ENCODE results near the gene CHD9. TPM values are rescaled to one million over a fixed set of nuclear protein-coding genes. Genes with fewer than 3 reads are reported as not detected.

CHD9 gene
- total RNA-seq, 4 donors from 2014 or later = 37.4 to 112 (median 64.4) TPM

DNA sequence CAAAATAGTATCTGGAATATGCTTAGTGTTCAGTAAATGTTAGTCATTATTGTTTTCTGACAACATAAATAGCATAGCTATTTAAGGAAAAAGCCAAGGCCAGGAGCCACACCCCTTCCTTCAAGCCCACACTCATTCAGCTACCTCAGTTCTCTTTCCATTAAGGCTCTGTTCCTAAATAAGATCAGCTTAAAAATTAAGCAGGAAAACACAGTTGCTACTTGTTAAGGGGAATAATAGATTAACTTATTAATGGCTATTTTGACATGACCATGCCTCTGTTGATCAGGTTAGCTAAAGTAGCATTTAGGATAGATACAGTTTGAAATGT is 158.1 kb downstream of the CHD9 start:
- in situ Hi-C loops (cut with MboI; ENCODE audit: low pct_ligation_motif_present in 1 of 4, low pct_unique_long_range_greater_than_20kb in 1 of 4, low sequenced_read_pairs in 3 of 4) = loop anchor here in 1 of 4 donors (25.0 kb wide), 1 partner anchor 151 kb away; the partner anchor contains the start of genes CHD9 and CHD9NB
- TF ChIP-seq POLR2AphosphoS5 (IDR thresholded peaks at IDR 0.05) (no peak), EP300 (IDR thresholded peaks at IDR 0.05; ENCODE audit: low read depth) (no peak)
- TF ChIP-seq, protein P1, sequence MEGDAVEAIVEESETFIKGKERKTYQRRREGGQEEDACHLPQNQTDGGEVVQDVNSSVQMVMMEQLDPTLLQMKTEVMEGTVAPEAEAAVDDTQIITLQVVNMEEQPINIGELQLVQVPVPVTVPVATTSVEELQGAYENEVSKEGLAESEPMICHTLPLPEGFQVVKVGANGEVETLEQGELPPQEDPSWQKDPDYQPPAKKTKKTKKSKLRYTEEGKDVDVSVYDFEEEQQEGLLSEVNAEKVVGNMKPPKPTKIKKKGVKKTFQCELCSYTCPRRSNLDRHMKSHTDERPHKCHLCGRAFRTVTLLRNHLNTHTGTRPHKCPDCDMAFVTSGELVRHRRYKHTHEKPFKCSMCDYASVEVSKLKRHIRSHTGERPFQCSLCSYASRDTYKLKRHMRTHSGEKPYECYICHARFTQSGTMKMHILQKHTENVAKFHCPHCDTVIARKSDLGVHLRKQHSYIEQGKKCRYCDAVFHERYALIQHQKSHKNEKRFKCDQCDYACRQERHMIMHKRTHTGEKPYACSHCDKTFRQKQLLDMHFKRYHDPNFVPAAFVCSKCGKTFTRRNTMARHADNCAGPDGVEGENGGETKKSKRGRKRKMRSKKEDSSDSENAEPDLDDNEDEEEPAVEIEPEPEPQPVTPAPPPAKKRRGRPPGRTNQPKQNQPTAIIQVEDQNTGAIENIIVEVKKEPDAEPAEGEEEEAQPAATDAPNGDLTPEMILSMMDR (IDR thresholded peaks at IDR 0.05) = no peak
- DNase-seq = no peak
- Histone ChIP-seq H3K4me1 (peaks cover 8 to 81% (median 34%) of the 10 kb centered on the region in 4 donors), H3K4me3 (no peak overlapping the region), H3K9me3 (no peaks in the 10 kb centered on the region), H3K36me3 (no peaks in the 10 kb centered on the region), H3K27me3 (no peaks in the 10 kb centered on the region), H3K27ac (no peak overlapping the region)
- intact Hi-C loops (cut with DNase I; ENCODE audit: low total_unique reads) = no loop called here

DNA sequence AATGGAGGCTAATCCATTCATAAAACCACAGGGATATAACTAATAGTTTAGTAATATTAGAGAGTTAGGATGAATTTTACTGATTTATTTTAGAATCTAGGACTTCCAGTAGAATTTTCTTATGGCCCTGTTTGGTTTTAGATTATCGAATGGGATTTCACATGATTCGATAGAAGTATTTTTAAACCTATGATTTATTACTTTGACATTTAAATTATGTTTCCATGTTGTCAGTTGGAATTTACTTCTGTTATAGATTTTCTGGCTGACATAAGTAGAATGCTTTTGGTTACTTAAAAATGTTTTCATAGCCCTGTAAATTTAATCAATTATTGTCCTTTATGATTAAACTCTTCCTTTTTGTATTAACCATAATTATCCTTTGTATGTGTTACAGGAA is 158.8 kb downstream of the CHD9 start:
- Histone ChIP-seq H3K9me3 (no peaks in the 10 kb centered on the region), H3K4me1 (peaks cover 8 to 78% (median 28%) of the 10 kb centered on the region in 4 donors), H3K36me3 (no peaks in the 10 kb centered on the region), H3K27ac (no peak overlapping the region), H3K27me3 (no peaks in the 10 kb centered on the region), H3K4me3 (no peak overlapping the region)
- no peak for TF ChIP-seq POLR2AphosphoS5 (IDR thresholded peaks at IDR 0.05)
- TF ChIP-seq POLR2A (IDR thresholded peaks at IDR 0.05) = no peak
- TF ChIP-seq, protein P1 (IDR thresholded peaks at IDR 0.05) = no peak
- TF ChIP-seq EP300 (IDR thresholded peaks at IDR 0.05; ENCODE audit: low read depth) = no peak
- WGBS, 2 donors (ENCODE audit: low coverage in 1 of 2) = 67 to 71% methylated on average over 2 of the region's 2 CpGs
- in situ Hi-C loops (cut with MboI; ENCODE audit: low pct_ligation_motif_present in 1 of 4, low pct_unique_long_range_greater_than_20kb in 1 of 4, low sequenced_read_pairs in 3 of 4) (loop anchor here in 1 of 4 donors (25.0 kb wide), 1 partner anchor 151 kb away; the partner anchor contains the start of genes CHD9 and CHD9NB), intact Hi-C loops (cut with DNase I; ENCODE audit: low total_unique reads) (no loop called here)
- DNase-seq = no peak

DNA sequence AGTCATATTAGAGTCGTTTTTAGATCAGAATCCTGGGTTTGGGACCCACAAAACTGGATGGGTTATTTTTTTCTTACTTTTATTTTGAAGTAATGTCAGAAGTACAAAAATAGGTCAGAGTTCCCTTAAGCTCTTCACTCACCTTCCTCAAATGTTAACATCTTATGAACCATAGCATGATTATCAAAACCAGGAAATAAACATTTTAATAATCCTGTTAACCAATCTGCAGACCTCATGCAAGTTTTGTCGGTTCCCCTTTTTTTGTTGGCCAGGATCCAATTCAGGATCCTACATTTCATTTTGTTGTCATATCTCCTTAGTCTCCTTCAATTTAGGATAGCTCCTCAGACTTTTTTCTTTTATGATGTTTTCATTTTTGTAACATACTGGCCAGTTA is 162.0 kb downstream of the CHD9 start:
- H3K9me3 ChIP-seq = no peaks in the 10 kb centered on the region
- no peak for DNase-seq
- no peaks in the 10 kb centered on the region for H3K36me3 ChIP-seq
- in situ Hi-C loops (cut with MboI; ENCODE audit: low pct_ligation_motif_present in 1 of 4, low pct_unique_long_range_greater_than_20kb in 1 of 4, low sequenced_read_pairs in 3 of 4) (loop anchor here in 1 of 4 donors (25.0 kb wide), 1 partner anchor 154 kb away; the partner anchor contains the start of genes CHD9 and CHD9NB), intact Hi-C loops (cut with DNase I; ENCODE audit: low total_unique reads) (no loop called here)
- H3K27ac ChIP-seq = peak overlapping the region in 1 of 4 donors; percentile 1
- H3K4me3 ChIP-seq = no peak overlapping the region
- 24 to 41% methylated on average over 2 of the region's 2 CpGs for WGBS, 2 donors (ENCODE audit: low coverage in 1 of 2)
- TF ChIP-seq POLR2AphosphoS5 (IDR thresholded peaks at IDR 0.05) (no peak), EP300 (IDR thresholded peaks at IDR 0.05; ENCODE audit: low read depth) (no peak), POLR2A (IDR thresholded peaks at IDR 0.05) (no peak)
- TF ChIP-seq, protein P1 (IDR thresholded peaks at IDR 0.05) = no peak
- no peaks in the 10 kb centered on the region for H3K27me3 ChIP-seq
- peaks cover 0 to 72% (median 34%) of the 10 kb centered on the region in 4 donors for H3K4me1 ChIP-seq

DNA sequence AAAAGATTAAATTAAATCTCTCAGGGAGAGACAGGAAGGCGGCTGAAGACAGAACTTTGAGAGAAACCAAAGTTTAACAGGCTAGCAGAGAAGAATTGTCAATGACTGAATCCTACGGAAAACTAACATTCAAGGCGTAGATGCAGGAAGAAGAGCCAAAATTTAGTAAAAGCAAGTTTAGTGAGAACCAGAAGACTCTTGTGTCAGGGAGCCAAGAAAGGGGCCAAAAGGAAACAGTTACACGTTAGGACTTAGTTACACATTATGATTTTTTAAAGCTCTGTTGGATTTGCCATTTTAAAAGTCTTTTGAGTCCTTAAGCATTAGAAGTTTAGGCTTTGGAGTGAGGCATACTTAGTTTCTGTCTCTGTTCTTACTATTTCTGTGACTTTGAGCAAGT is 164.6 kb downstream of the CHD9 start:
- no peaks in the 10 kb centered on the region for H3K27me3 ChIP-seq
- 74 to 76% methylated on average over 4 of the region's 4 CpGs for WGBS, 2 donors (ENCODE audit: low coverage in 1 of 2)
- peaks cover 0 to 48% (median 21%) of the 10 kb centered on the region in 4 donors for H3K4me1 ChIP-seq
- TF ChIP-seq POLR2A (IDR thresholded peaks at IDR 0.05) = no peak
- TF ChIP-seq POLR2AphosphoS5 (IDR thresholded peaks at IDR 0.05) = no peak
- TF ChIP-seq, protein P1 (IDR thresholded peaks at IDR 0.05) = no peak
- TF ChIP-seq EP300 (IDR thresholded peaks at IDR 0.05; ENCODE audit: low read depth) = no peak
- H3K36me3 ChIP-seq = peaks cover 0 to 12% (median 6%) of the 10 kb centered on the region in 4 donors
- no peaks in the 10 kb centered on the region for H3K9me3 ChIP-seq
- in situ Hi-C loops (cut with MboI; ENCODE audit: low pct_ligation_motif_present in 1 of 4, low pct_unique_long_range_greater_than_20kb in 1 of 4, low sequenced_read_pairs in 3 of 4) = loop anchor here in 1 of 4 donors (25.0 kb wide), 1 partner anchor 157 kb away; the partner anchor contains the start of genes CHD9 and CHD9NB
- intact Hi-C loops (cut with DNase I; ENCODE audit: low total_unique reads) = no loop called here
- peak overlapping the region; percentile 40 to 71 (median 53) for H3K27ac ChIP-seq
- H3K4me3 ChIP-seq = no peak overlapping the region
- no peak for DNase-seq
